BE2C (cell line): ENCODE data around the gene OPCML.

Experiments
- DNase-seq: peaks from one replicate; pipeline ENCODE4 v3.0.0-alpha.2; 2020
- H3K27me3 ChIP-seq: fragments of 250-450 bp; sonication (Bioruptor Pico); 2 replicates; pipeline ENCODE4 v1.5.1; 2020; ENCODE audit warnings: mild to moderate bottlenecking
- H3K36me3 ChIP-seq: fragments of 250-450 bp; sonication (Bioruptor Pico); 2 replicates; pipeline ENCODE4 v1.5.1; 2020; ENCODE audit warnings: mild to moderate bottlenecking
- H3K4me1 ChIP-seq: fragments of 250-450 bp; sonication (Bioruptor Pico); 2 replicates; pipeline ENCODE4 v1.5.1; 2020
- H3K4me3 ChIP-seq: 2 replicates; pipeline ENCODE4 v1.5.1; 2011; ENCODE audit warnings: low read depth, low read length
- H3K9me3 ChIP-seq: fragments of 250-450 bp; sonication (Bioruptor Pico); 2 replicates; pipeline ENCODE4 v1.5.1; 2020
- CTCF ChIP-seq: IDR thresholded peaks from 2 replicates; pipeline ENCODE4 v1.5.1; 2012; ENCODE audit warnings: mild to moderate bottlenecking, low read depth, low read length

OPCML gene

GRCh38 chr11:132851247-132851646, 681.1 kb downstream of the OPCML start:
- no peak for DNase-seq
- no peak overlapping the region for H3K4me3 ChIP-seq
- H3K36me3 ChIP-seq, result no peaks in the 10 kb centered on the region
- no peak for TF ChIP-seq CTCF
- H3K9me3 ChIP-seq, result no peaks in the 10 kb centered on the region
- no peaks in the 10 kb centered on the region for H3K4me1 ChIP-seq
- H3K27me3 ChIP-seq, result no peaks in the 10 kb centered on the region

- H3K27me3 ChIP-seq, result no peaks in the 10 kb centered on the region
- H3K36me3 ChIP-seq, result no peaks in the 10 kb centered on the region
- H3K4me1 ChIP-seq, result no peaks in the 10 kb centered on the region
- H3K9me3 ChIP-seq, result no peaks in the 10 kb centered on the region
- no peak for DNase-seq
- TF ChIP-seq CTCF, result no peak
- H3K4me3 ChIP-seq, result no peak overlapping the region
Measured at GRCh38 chr11:132850266-132850665, 682.0 kb downstream of the OPCML start.

GRCh38 chr11:132848336-132848735, 684.0 kb downstream of the OPCML start:
- H3K9me3 ChIP-seq, result no peaks in the 10 kb centered on the region
- no peak overlapping the region for H3K4me3 ChIP-seq
- no peaks in the 10 kb centered on the region for H3K4me1 ChIP-seq
- H3K36me3 ChIP-seq, result no peaks in the 10 kb centered on the region
- no peak for DNase-seq
- no peak for TF ChIP-seq CTCF
- H3K27me3 ChIP-seq, result no peaks in the 10 kb centered on the region

- H3K27me3 ChIP-seq, result no peaks in the 10 kb centered on the region
- no peak for TF ChIP-seq CTCF
- no peak for DNase-seq
- H3K36me3 ChIP-seq, result no peaks in the 10 kb centered on the region
- no peak overlapping the region for H3K4me3 ChIP-seq
- H3K9me3 ChIP-seq, result no peaks in the 10 kb centered on the region
- H3K4me1 ChIP-seq, result no peaks in the 10 kb centered on the region
Measured at GRCh38 chr11:132846075-132846474, 686.2 kb downstream of the OPCML start.

GRCh38 chr11:132844956-132845696, 687.2 kb downstream of the OPCML start:
- Histone ChIP-seq H3K36me3 (no peaks in the 10 kb centered on the region), H3K4me1 (no peaks in the 10 kb centered on the region), H3K4me3 (no peak overlapping the region), H3K27me3 (no peaks in the 10 kb centered on the region), H3K9me3 (no peaks in the 10 kb centered on the region)
- no peak for TF ChIP-seq CTCF
- no peak for DNase-seq

- TF ChIP-seq CTCF, result no peak
- Histone ChIP-seq H3K27me3 (no peaks in the 10 kb centered on the region), H3K4me1 (no peaks in the 10 kb centered on the region), H3K9me3 (no peaks in the 10 kb centered on the region), H3K4me3 (no peak overlapping the region), H3K36me3 (no peaks in the 10 kb centered on the region)
- DNase-seq, result no peak
Measured at GRCh38 chr11:132840660-132841059, 691.6 kb downstream of the OPCML start.
